ENCODE data around the gene DOCK3. TPM values are rescaled to one million over a fixed set of nuclear protein-coding genes. Genes with fewer than 3 reads are reported as not detected.
A peak's percentile ranks its signal among the peaks of the same experiment; 100 is the strongest.
"Not testable (repeated sequence)": the region's sequence is repeated elsewhere in the genome, so short reads cannot be mapped to it uniquely, and the experiment has no call there.

DOCK3 gene
- total RNA-seq, 2 donors from 2014 or later, result 0.02 to 0.32 TPM

DNA sequence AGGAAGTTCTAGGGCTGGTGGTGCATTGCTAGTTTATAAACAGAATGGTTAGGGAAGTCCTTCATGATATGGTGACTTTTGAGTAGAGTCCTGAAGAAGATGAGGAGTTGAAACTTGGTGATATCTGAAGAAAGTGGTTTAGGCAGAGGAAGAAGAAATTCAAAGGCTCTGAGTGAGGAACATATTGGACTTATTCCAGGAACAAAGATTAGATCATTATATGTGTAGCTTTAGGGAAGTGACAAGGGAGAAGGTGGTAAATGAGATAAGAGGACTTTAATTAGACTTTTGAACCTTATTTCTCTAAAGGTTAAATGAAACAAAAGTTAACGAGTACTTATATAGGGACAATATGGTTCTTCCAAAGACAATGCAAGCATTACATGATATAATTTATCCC lies 286.7 kb downstream of the DOCK3 start:
- no peak for DNase-seq
- H3K27me3 ChIP-seq, result no peaks in the 10 kb centered on the region
- H3K4me1 ChIP-seq, result no peaks in the 10 kb centered on the region
- no peaks in the 10 kb centered on the region for H3K9me3 ChIP-seq
- H3K27ac ChIP-seq, result no peak overlapping the region
- no peak overlapping the region for H3K4me3 ChIP-seq
- TF ChIP-seq, protein P1, sequence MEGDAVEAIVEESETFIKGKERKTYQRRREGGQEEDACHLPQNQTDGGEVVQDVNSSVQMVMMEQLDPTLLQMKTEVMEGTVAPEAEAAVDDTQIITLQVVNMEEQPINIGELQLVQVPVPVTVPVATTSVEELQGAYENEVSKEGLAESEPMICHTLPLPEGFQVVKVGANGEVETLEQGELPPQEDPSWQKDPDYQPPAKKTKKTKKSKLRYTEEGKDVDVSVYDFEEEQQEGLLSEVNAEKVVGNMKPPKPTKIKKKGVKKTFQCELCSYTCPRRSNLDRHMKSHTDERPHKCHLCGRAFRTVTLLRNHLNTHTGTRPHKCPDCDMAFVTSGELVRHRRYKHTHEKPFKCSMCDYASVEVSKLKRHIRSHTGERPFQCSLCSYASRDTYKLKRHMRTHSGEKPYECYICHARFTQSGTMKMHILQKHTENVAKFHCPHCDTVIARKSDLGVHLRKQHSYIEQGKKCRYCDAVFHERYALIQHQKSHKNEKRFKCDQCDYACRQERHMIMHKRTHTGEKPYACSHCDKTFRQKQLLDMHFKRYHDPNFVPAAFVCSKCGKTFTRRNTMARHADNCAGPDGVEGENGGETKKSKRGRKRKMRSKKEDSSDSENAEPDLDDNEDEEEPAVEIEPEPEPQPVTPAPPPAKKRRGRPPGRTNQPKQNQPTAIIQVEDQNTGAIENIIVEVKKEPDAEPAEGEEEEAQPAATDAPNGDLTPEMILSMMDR (IDR thresholded peaks at IDR 0.05), result no peak
- intact Hi-C loops (cut with DNase I), result no loop called here
- no peaks in the 10 kb centered on the region for H3K36me3 ChIP-seq
- H3K9ac ChIP-seq (ENCODE audit: low read depth in 2 of 2, low read length in 2 of 2), result no peak overlapping the region

DNA sequence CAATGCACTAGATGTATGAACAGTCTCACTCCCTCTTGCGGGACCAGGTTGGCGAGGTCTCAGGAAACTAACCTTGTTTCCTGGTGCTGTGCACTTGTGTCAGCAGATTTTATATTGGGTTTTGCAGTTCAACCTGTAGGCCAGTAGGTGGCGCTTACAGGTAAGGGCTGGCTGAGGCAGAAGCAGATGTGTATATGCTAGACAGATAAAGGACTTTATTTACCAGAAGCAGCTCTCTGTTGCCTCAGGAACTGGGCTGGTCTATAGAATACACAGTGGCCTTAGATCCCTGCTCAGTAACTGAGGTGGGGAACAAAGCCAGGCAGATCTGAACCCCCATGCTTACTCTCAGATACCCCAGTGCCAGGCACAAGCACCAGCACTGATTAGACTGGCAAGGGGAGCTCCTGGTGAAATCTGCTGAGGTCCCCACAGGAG lies 296.8 kb downstream of the DOCK3 start:
- no peak overlapping the region for H3K27ac ChIP-seq
- intact Hi-C loops (cut with DNase I), result loop anchor here (5.0 kb wide), 1 partner anchor 401 kb away; no protein-coding TSS in a partner anchor
- no peak overlapping the region for H3K4me3 ChIP-seq
- peak; percentile 46 for DNase-seq
- no peaks in the 10 kb centered on the region for H3K9me3 ChIP-seq
- H3K36me3 ChIP-seq, result no peaks in the 10 kb centered on the region
- TF ChIP-seq, protein P1 (IDR thresholded peaks at IDR 0.05), result peak; percentile 82
- H3K9ac ChIP-seq (ENCODE audit: low read depth in 2 of 2, low read length in 2 of 2), result no peak overlapping the region
- H3K4me1 ChIP-seq, result no peaks in the 10 kb centered on the region
- H3K27me3 ChIP-seq, result no peaks in the 10 kb centered on the region

DNA sequence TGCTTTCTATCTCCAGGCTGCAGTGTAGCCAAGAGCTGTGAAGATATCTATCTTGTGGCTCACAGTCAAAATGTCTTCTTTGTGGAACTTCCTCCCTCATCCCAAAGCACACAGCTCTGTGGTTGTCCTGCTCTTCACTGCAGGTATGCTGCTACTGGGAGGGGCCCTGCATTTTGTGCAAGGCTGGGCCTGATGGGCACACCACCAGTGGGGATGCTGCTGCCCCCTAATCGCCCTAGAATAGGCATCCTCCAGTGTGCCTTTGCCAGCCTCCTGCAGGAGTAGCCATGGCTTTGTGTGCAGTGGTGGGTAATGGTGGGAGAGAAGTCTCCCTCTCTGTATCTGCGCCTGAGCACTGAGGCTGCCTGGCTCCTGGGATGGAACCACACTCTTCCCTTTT lies 297.3 kb downstream of the DOCK3 start:
- intact Hi-C loops (cut with DNase I), result loop anchor here (5.0 kb wide), 1 partner anchor 400 kb away; no protein-coding TSS in a partner anchor
- TF ChIP-seq, protein P1 (IDR thresholded peaks at IDR 0.05), result no peak
- DNase-seq, result no peak
- Histone ChIP-seq H3K4me3 (no peak overlapping the region), H3K36me3 (no peaks in the 10 kb centered on the region), H3K27ac (no peak overlapping the region), H3K9me3 (no peaks in the 10 kb centered on the region), H3K27me3 (no peaks in the 10 kb centered on the region), H3K4me1 (no peaks in the 10 kb centered on the region), H3K9ac (ENCODE audit: low read depth in 2 of 2, low read length in 2 of 2) (no peak overlapping the region)

DNA sequence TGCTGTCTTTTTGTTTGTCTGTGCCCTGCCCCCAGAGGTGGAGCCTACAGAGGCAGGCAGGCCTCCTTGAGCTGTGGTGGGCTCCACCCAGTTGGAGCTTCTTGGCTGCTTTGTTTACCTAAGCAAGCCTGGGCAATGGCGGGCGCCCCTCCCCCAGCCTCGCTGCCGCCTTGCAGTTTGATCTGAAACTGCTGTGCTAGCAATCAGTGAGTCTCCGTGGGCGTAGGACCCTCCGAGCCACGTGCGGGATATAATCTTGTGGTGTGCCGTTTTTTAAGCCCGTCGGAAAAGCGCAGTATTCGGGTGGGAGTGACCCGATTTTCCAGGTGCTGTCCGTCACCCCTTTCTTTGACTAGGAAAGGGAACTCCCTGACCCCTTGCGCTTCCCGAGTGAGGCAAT lies 303.9 kb downstream of the DOCK3 start:
- H3K9ac ChIP-seq (ENCODE audit: low read depth in 2 of 2, low read length in 2 of 2); H3K4me3 ChIP-seq; H3K9me3 ChIP-seq; H3K4me1 ChIP-seq; intact Hi-C loops (cut with DNase I); H3K36me3 ChIP-seq; DNase-seq; H3K27me3 ChIP-seq; H3K27ac ChIP-seq: not testable (repeated sequence)

DNA sequence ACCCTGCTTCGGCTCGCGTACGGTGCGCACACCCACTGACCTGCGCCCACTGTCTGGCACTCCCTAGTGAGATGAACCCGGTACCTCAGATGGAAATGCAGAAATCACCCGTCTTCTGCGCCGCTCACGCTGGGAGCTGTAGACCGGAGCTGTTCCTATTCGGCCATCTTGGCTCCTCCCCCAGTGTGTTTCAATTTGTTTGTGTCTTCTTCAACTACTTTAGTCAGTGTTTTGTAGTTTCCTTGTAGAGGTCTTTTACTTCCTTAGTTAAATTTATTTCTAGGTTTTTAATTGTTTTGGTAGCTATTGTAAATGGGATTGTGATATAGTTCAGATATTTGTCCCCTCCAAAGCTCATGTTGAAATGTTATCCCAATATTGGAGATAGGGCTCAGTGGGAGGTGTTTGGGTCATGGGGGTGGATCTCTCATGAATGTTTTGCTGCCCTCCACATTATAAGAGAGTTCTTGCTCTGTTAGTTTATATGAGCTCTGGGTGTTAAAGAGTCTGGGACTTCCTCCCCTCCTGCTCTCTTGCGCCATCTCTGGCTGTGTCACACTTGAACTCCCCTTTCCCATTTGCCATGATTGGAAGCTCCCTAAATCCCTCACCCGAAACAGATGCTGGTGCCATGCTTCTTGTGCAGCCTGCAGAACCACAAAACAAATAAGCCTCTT lies 304.4 kb downstream of the DOCK3 start:
- Histone ChIP-seq H3K9me3 (no peaks in the 10 kb centered on the region), H3K27ac (no peak overlapping the region), H3K4me3 (no peak overlapping the region), H3K9ac (ENCODE audit: low read depth in 2 of 2, low read length in 2 of 2) (no peak overlapping the region), H3K36me3 (no peaks in the 10 kb centered on the region), H3K4me1 (no peaks in the 10 kb centered on the region), H3K27me3 (no peaks in the 10 kb centered on the region)
- TF ChIP-seq, protein P1 (IDR thresholded peaks at IDR 0.05), result no peak
- no peak for DNase-seq
- intact Hi-C loops (cut with DNase I), result no loop called here

DNA sequence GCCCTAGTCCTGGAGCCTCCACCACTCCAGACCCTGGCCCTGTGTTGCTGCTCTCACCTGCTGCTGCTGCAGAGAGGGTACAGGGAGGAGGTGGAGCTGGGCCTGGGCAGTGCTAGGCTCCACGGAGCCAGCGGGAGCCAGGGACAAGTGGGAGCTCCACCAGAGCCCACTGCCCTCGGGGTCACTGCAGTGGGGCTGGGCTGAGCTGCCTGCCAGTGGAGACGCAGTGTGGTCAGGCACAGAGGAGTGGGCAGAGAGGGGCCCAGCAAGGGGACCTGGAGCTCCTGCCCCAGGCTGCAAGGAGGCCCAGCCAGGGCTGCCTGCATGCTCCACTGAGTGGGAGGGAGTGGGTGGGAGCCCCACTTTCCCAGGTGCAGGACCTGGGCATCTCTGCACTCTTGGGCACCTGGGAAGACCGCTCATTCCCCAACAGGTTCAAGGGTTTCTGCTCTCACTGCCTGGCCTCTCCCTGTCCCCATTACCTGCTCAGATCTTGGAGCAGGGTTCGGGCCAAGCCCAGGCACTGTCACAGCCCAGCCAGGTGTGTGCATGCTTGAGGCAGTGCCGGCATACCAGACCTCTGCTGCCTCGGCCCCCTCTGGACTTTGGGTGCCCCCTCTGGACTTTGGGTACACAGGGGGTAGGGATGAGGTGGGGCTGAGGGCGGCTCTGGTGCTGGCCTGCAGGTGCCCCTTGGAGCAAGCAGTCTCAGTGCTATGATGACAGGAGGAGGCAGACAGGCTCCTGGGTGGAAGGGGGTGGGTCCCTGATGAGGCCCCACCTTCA lies 308.0 kb downstream of the DOCK3 start:
- TF ChIP-seq, protein P1 (IDR thresholded peaks at IDR 0.05), result no peak
- H3K4me1 ChIP-seq, result no peaks in the 10 kb centered on the region
- no peaks in the 10 kb centered on the region for H3K36me3 ChIP-seq
- no peak overlapping the region for H3K9ac ChIP-seq (ENCODE audit: low read depth in 2 of 2, low read length in 2 of 2)
- no peaks in the 10 kb centered on the region for H3K9me3 ChIP-seq
- intact Hi-C loops (cut with DNase I), result no loop called here
- no peak for DNase-seq
- H3K4me3 ChIP-seq, result no peak overlapping the region
- no peaks in the 10 kb centered on the region for H3K27me3 ChIP-seq
- no peak overlapping the region for H3K27ac ChIP-seq
